HG03575 (cell line): ENCODE data around the gene KIFBP.

Experiments used
- ATAC-seq: cut with Tn5 transposase; IDR thresholded peaks from one replicate; pipeline ENCODE4 v1.9.1; 2021; ENCODE audit not compliant: unreplicated experiment, insufficient number of reproducible peaks, low FRiP score; ENCODE audit errors: extremely low read depth

KIFBP gene

GRCh38 chr10:69065406-69066361, 77.1 kb downstream of the KIFBP start:
- ATAC-seq, result no peak
